H1 (cell line): ENCODE results near the gene CCDC24. TPM values are rescaled to one million over a fixed set of nuclear protein-coding genes. Genes with fewer than 3 reads are reported as not detected.

ENCODE experiments used
- CHD2 ChIP-seq: IDR thresholded peaks from 2 replicates; pipeline ENCODE4 v1.6.1; 2012; ENCODE audit warnings: low read length, improper control_type of control experiment
- CREB1 ChIP-seq: IDR thresholded peaks from 2 replicates; pipeline ENCODE4 v1.6.1; 2012; ENCODE audit warnings: inconsistent platforms
- POLR2A ChIP-seq, 2 experiments: IDR thresholded peaks; 1 replicate in 1 of 2; 2 replicates in 1 of 2; pipeline ENCODE4 v1.6.1; 2011; ENCODE audit warnings: low read depth in 2 of 2, low read length in 2 of 2, mild to moderate bottlenecking in 2 of 2; ENCODE audit errors: control extremely low read depth in 1 of 2
- RFX5 ChIP-seq: IDR thresholded peaks from 2 replicates; pipeline ENCODE4 v1.6.1; 2011; ENCODE audit warnings: low read depth, low read length, improper control_type of control experiment, borderline replicate concordance
- RXRA ChIP-seq: IDR thresholded peaks from 2 replicates; pipeline ENCODE4 v1.6.1; 2011; ENCODE audit warnings: low read depth, mild to moderate bottlenecking, low read length, moderate library complexity; ENCODE audit not compliant: insufficient read depth
- SAP30 ChIP-seq: fragments of 300-600 bp; sonication (generic); IDR thresholded peaks from 2 replicates; pipeline ENCODE4 v1.7.1; 2012; ENCODE audit warnings: low read length, moderate library complexity, mild to moderate bottlenecking, inconsistent platforms; ENCODE audit not compliant: insufficient read depth, insufficient replicate concordance
- SUZ12 ChIP-seq: fragments of 200-600 bp; sonication (generic); IDR thresholded peaks from 2 replicates; pipeline ENCODE4 v1.6.1; 2012; ENCODE audit warnings: mild to moderate bottlenecking, inconsistent platforms, low read length, moderate library complexity, mixed read lengths
- polyA plus RNA-seq, 7 experiments: library from polyadenylated mRNA; depleted of rRNA in 3 of 7; stranded (reverse) in 5 of 7; unstranded in 2 of 7; fragments of >200 nt in 5 of 7; fragments of 200-250 nt in 2 of 7; gene quantifications; 1 replicate in 5 of 7; 2 replicates in 1 of 7; 4 replicates in 1 of 7; pipeline versions ENCODE4 v1.2.1 to v1.2.3, GENCODE V29; 2011 to 2013; ENCODE audit warnings: missing spikeins in 2 of 7, mixed read lengths in 2 of 7
- total RNA-seq: library from RNA; stranded (reverse); fragmentation: NEBNext Ultra II Directional; extraction: Animal tissue kit (Norgen Biotek cat#: 25700); gene quantifications from 2 replicates; pipeline ENCODE4 v1.2.1, GENCODE V29; 2021
- TF ChIP-seq, protein P1 (sequence below): fragments of 300-600 bp; sonication (generic); IDR thresholded peaks from 2 replicates; pipeline ENCODE4 v1.7.1; 2012; ENCODE audit warnings: low read length, moderate library complexity, mild to moderate bottlenecking, inconsistent platforms; ENCODE audit not compliant: insufficient replicate concordance
- TF ChIP-seq, protein P2 (sequence below): IDR thresholded peaks from 2 replicates; pipeline ENCODE4 v1.6.1; 2012; ENCODE audit warnings: inconsistent platforms
- TF ChIP-seq, protein P3 (sequence below): IDR thresholded peaks from 2 replicates; pipeline ENCODE4 v1.6.1; 2012; ENCODE audit warnings: inconsistent platforms

The CCDC24 gene
- total and polyA plus RNA-seq, 2 of the 8 experiments (the other 6 are each of a cell fraction or from before 2014, with no cell fraction given) = 11.2 to 11.4 TPM

DNA sequence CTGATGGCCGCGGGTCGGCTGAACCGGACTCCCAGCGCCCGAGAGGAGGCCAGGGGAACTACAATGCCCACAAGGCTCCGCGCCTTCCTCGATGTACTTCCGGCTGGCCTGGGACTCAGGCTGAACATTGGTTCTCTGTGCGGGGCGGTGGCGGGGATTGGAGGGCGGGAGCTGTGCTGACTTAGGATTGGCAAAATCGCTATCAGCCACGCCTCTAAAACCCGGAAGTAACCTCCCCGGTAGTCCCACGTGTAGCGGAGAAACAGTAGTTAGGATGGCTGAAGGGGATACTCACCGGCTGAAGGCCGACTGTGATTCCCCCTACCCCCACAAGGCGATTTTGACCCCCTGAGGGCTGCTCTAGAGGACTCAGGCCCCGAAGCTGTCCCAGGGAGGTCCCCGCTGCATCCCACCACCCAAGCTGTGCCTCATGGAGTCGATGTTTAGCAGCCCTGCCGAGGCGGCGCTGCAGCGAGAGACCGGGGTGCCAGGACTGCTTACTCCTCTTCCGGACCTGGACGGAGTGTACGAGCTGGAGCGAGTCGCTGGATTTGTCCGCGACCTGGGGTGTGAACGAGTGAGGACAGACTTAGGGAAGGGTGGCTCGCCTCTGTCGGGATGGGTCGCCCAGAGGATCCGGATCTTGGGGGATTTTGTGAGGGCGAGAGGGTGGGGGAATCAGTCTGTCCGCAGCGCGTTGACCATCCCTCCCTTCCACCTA is 21.5 kb upstream of the CCDC24 start, which contains the start of gene DPH2 (continued):
- TF ChIP-seq, protein P1, sequence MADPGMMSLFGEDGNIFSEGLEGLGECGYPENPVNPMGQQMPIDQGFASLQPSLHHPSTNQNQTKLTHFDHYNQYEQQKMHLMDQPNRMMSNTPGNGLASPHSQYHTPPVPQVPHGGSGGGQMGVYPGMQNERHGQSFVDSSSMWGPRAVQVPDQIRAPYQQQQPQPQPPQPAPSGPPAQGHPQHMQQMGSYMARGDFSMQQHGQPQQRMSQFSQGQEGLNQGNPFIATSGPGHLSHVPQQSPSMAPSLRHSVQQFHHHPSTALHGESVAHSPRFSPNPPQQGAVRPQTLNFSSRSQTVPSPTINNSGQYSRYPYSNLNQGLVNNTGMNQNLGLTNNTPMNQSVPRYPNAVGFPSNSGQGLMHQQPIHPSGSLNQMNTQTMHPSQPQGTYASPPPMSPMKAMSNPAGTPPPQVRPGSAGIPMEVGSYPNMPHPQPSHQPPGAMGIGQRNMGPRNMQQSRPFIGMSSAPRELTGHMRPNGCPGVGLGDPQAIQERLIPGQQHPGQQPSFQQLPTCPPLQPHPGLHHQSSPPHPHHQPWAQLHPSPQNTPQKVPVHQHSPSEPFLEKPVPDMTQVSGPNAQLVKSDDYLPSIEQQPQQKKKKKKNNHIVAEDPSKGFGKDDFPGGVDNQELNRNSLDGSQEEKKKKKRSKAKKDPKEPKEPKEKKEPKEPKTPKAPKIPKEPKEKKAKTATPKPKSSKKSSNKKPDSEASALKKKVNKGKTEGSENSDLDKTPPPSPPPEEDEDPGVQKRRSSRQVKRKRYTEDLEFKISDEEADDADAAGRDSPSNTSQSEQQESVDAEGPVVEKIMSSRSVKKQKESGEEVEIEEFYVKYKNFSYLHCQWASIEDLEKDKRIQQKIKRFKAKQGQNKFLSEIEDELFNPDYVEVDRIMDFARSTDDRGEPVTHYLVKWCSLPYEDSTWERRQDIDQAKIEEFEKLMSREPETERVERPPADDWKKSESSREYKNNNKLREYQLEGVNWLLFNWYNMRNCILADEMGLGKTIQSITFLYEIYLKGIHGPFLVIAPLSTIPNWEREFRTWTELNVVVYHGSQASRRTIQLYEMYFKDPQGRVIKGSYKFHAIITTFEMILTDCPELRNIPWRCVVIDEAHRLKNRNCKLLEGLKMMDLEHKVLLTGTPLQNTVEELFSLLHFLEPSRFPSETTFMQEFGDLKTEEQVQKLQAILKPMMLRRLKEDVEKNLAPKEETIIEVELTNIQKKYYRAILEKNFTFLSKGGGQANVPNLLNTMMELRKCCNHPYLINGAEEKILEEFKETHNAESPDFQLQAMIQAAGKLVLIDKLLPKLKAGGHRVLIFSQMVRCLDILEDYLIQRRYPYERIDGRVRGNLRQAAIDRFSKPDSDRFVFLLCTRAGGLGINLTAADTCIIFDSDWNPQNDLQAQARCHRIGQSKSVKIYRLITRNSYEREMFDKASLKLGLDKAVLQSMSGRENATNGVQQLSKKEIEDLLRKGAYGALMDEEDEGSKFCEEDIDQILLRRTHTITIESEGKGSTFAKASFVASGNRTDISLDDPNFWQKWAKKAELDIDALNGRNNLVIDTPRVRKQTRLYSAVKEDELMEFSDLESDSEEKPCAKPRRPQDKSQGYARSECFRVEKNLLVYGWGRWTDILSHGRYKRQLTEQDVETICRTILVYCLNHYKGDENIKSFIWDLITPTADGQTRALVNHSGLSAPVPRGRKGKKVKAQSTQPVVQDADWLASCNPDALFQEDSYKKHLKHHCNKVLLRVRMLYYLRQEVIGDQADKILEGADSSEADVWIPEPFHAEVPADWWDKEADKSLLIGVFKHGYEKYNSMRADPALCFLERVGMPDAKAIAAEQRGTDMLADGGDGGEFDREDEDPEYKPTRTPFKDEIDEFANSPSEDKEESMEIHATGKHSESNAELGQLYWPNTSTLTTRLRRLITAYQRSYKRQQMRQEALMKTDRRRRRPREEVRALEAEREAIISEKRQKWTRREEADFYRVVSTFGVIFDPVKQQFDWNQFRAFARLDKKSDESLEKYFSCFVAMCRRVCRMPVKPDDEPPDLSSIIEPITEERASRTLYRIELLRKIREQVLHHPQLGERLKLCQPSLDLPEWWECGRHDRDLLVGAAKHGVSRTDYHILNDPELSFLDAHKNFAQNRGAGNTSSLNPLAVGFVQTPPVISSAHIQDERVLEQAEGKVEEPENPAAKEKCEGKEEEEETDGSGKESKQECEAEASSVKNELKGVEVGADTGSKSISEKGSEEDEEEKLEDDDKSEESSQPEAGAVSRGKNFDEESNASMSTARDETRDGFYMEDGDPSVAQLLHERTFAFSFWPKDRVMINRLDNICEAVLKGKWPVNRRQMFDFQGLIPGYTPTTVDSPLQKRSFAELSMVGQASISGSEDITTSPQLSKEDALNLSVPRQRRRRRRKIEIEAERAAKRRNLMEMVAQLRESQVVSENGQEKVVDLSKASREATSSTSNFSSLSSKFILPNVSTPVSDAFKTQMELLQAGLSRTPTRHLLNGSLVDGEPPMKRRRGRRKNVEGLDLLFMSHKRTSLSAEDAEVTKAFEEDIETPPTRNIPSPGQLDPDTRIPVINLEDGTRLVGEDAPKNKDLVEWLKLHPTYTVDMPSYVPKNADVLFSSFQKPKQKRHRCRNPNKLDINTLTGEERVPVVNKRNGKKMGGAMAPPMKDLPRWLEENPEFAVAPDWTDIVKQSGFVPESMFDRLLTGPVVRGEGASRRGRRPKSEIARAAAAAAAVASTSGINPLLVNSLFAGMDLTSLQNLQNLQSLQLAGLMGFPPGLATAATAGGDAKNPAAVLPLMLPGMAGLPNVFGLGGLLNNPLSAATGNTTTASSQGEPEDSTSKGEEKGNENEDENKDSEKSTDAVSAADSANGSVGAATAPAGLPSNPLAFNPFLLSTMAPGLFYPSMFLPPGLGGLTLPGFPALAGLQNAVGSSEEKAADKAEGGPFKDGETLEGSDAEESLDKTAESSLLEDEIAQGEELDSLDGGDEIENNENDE = no peak
- TF ChIP-seq RFX5 (no peak), POLR2A (IDR thresholded peaks at IDR 0.05; ENCODE audit: control extremely low read depth in 1 of 2, low read depth in 2 of 2, low read length in 2 of 2) (peak in 1 of 2 experiments; percentile 37; a peak in 1 of 3 replicates), CHD2 (peak; percentile 64), SAP30 (peak; percentile 98), SUZ12 (no peak), CREB1 (peak; percentile 44; the same call in 1 of the 2 replicates), RXRA (no peak)
- TF ChIP-seq, protein P2, sequence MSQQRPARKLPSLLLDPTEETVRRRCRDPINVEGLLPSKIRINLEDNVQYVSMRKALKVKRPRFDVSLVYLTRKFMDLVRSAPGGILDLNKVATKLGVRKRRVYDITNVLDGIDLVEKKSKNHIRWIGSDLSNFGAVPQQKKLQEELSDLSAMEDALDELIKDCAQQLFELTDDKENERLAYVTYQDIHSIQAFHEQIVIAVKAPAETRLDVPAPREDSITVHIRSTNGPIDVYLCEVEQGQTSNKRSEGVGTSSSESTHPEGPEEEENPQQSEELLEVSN = no peak
- TF ChIP-seq, protein P3, sequence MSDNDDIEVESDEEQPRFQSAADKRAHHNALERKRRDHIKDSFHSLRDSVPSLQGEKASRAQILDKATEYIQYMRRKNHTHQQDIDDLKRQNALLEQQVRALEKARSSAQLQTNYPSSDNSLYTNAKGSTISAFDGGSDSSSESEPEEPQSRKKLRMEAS = peak; percentile 90
